ENCODE data around the gene EIF4EBP3. TPM values are rescaled to one million over a fixed set of nuclear protein-coding genes. Genes with fewer than 3 reads are reported as not detected.

The EIF4EBP3 gene
- total RNA-seq, 4 donors from 2014 or later = 38.6 to 118 (median 51.8) TPM

GRCh38 chr5:140509898-140510297, 37.6 kb upstream of the EIF4EBP3 start:
- H3K4me1 ChIP-seq = no peaks in the 10 kb centered on the region
- H3K9me3 ChIP-seq = no peaks in the 10 kb centered on the region
- H3K27ac ChIP-seq = no peak overlapping the region
- in situ Hi-C loops (cut with MboI; ENCODE audit: low sequenced_read_pairs in 4 of 4) = loop anchor here in 1 of 4 donors (10.0 kb wide), 1 partner anchor 55 kb away; no protein-coding TSS in a partner anchor
- peaks cover 0 to 94% of the 10 kb centered on the region in 2 donors for H3K36me3 ChIP-seq
- TF ChIP-seq POLR2A (IDR thresholded peaks at IDR 0.05) (no peak), CTCF (IDR thresholded peaks at IDR 0.05 in 4 of 5, conservative IDR thresholded peaks at IDR 0.05 in 1 of 5) (no peak)
- ATAC-seq (no peak), DNase-seq (no peak)
- H3K4me3 ChIP-seq = no peak overlapping the region
- H3K27me3 ChIP-seq = no peaks in the 10 kb centered on the region
- intact Hi-C loops (cut with DNase I; ENCODE audit: low total_unique reads) = no loop called here

- DNase-seq (no peak), ATAC-seq (no peak)
- no peak for TF ChIP-seq CTCF (IDR thresholded peaks at IDR 0.05 in 4 of 5, conservative IDR thresholded peaks at IDR 0.05 in 1 of 5)
- TF ChIP-seq POLR2A (IDR thresholded peaks at IDR 0.05) = no peak
- Histone ChIP-seq H3K4me1 (no peaks in the 10 kb centered on the region), H3K9me3 (no peaks in the 10 kb centered on the region), H3K4me3 (no peak overlapping the region), H3K27ac (no peak overlapping the region), H3K27me3 (no peaks in the 10 kb centered on the region), H3K36me3 (peaks cover 0 to 68% of the 10 kb centered on the region in 2 donors)
- intact Hi-C loops (cut with DNase I; ENCODE audit: low total_unique reads) = no loop called here
- in situ Hi-C loops (cut with MboI; ENCODE audit: low sequenced_read_pairs in 4 of 4) = no loop called here
These were observed 34.3 kb upstream of the EIF4EBP3 start for GRCh38 chr5:140513124-140513523.

GRCh38 chr5:140524003-140524402, 23.5 kb upstream of the EIF4EBP3 start:
- H3K4me1 ChIP-seq = no peaks in the 10 kb centered on the region
- no peak for TF ChIP-seq CTCF (IDR thresholded peaks at IDR 0.05 in 4 of 5, conservative IDR thresholded peaks at IDR 0.05 in 1 of 5)
- no peaks in the 10 kb centered on the region for H3K9me3 ChIP-seq
- in situ Hi-C loops (cut with MboI; ENCODE audit: low sequenced_read_pairs in 4 of 4) (no loop called here), intact Hi-C loops (cut with DNase I; ENCODE audit: low total_unique reads) (no loop called here)
- H3K4me3 ChIP-seq = no peak overlapping the region
- no peak for DNase-seq
- peaks cover 9 to 58% of the 10 kb centered on the region in 2 donors for H3K36me3 ChIP-seq
- no peaks in the 10 kb centered on the region for H3K27me3 ChIP-seq
- no peak overlapping the region for H3K27ac ChIP-seq
- no peak for ATAC-seq

GRCh38 chr5:140540227-140540626, 7.2 kb upstream of the EIF4EBP3 start:
- intact Hi-C loops (cut with DNase I; ENCODE audit: low total_unique reads) (no loop called here), in situ Hi-C loops (cut with MboI; ENCODE audit: low sequenced_read_pairs in 4 of 4) (loop anchor here in 2 of 4 donors (10.0 kb wide), 1 partner anchor 105 kb away; the partner anchor contains the start of genes IK (in 2 of the 2) and NDUFA2 (in 2 of the 2))
- Histone ChIP-seq H3K27me3 (no peaks in the 10 kb centered on the region), H3K4me3 (no peak overlapping the region), H3K9me3 (no peaks in the 10 kb centered on the region), H3K36me3 (peaks cover 9 to 70% of the 10 kb centered on the region in 2 donors), H3K4me1 (no peaks in the 10 kb centered on the region), H3K27ac (no peak overlapping the region)
- TF ChIP-seq POLR2A (IDR thresholded peaks at IDR 0.05) (no peak), CTCF (IDR thresholded peaks at IDR 0.05 in 4 of 5, conservative IDR thresholded peaks at IDR 0.05 in 1 of 5) (no peak)
- DNase-seq (no peak), ATAC-seq (no peak)

GRCh38 chr5:140542972-140543371, 4.5 kb upstream of the EIF4EBP3 start:
- H3K27ac ChIP-seq = no peak overlapping the region
- TF ChIP-seq CTCF (IDR thresholded peaks at IDR 0.05 in 4 of 5, conservative IDR thresholded peaks at IDR 0.05 in 1 of 5) (no peak), POLR2A (IDR thresholded peaks at IDR 0.05) (no peak)
- H3K9me3 ChIP-seq = no peaks in the 10 kb centered on the region
- ATAC-seq (no peak), DNase-seq (no peak)
- in situ Hi-C loops (cut with MboI; ENCODE audit: low sequenced_read_pairs in 4 of 4) = loop anchor here in 2 of 4 donors (10.0 kb wide), 1 partner anchor 102 kb away; the partner anchor contains the start of genes IK (in 2 of the 2) and NDUFA2 (in 2 of the 2)
- H3K36me3 ChIP-seq = peaks cover 7 to 55% of the 10 kb centered on the region in 2 donors
- H3K27me3 ChIP-seq = no peaks in the 10 kb centered on the region
- no peak overlapping the region for H3K4me3 ChIP-seq
- intact Hi-C loops (cut with DNase I; ENCODE audit: low total_unique reads) = loop anchor here (2.0 kb wide), 1 partner anchor 46 kb away; no protein-coding TSS in a partner anchor
- peaks cover 13 to 18% of the 10 kb centered on the region in 2 donors for H3K4me1 ChIP-seq
